SK-N-DZ (cell line): ENCODE data around the gene CCDC97.
"Not testable (repeated sequence)": the region's sequence is repeated elsewhere in the genome, so short reads cannot be mapped to it uniquely, and the experiment has no call there.

Source experiments
- DNase-seq: peaks from one replicate; pipeline ENCODE4 v3.0.0-alpha.2; 2015; ENCODE audit warnings: low spot score
- small RNA-seq, 2 experiments: library from RNA; depleted of rRNA; stranded (forward); fragments of <200 nt; gene quantifications; one replicate each; pipeline ENCODE3, GENCODE V24; 2014

Gene CCDC97

DNA sequence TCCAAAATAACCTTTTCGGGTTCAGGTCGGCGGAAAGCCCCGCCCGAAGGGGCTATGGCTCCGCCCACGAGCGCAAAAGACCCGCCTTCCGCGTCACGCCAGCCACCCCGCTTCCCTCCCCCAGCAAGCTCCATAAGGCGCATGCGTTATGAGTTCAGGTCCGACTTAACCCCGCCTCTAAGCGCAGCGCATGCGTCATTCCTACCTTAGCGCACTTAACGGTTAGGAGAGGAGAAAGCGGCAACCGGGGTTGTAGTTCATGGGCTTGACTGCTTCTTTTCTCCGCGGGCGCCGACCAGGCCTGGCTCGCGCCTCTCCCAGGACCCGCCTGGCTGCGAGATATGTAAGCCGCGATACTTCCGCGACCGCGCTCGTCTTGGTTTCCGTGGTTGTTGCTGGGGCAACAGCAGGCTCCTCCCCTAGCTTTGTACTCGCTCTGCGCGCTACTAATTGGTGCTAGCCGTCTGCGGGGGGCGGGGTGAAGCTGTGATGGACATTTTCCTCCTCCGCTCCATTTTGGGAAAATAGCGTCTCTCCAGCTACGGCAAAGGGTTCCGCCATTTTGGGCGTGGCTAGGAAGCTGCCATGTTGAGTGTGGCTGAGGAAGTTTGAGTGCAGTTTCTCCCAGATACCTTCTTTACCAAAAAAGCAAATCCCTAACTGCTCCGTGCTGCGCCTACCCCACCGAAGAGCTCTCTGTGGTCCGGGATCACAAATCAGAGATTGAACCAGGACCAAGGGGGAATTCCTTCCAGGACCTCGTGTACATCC is 54.0 kb downstream of the CCDC97 start, which contains the start of gene B9D2:
Gene B9D2, minus strand, starts transcription at position 397 of the 771 bp plus-strand sequence. CDS start 630 bp downstream, outside the sequence.
- DNase-seq = peak; percentile 96

DNA sequence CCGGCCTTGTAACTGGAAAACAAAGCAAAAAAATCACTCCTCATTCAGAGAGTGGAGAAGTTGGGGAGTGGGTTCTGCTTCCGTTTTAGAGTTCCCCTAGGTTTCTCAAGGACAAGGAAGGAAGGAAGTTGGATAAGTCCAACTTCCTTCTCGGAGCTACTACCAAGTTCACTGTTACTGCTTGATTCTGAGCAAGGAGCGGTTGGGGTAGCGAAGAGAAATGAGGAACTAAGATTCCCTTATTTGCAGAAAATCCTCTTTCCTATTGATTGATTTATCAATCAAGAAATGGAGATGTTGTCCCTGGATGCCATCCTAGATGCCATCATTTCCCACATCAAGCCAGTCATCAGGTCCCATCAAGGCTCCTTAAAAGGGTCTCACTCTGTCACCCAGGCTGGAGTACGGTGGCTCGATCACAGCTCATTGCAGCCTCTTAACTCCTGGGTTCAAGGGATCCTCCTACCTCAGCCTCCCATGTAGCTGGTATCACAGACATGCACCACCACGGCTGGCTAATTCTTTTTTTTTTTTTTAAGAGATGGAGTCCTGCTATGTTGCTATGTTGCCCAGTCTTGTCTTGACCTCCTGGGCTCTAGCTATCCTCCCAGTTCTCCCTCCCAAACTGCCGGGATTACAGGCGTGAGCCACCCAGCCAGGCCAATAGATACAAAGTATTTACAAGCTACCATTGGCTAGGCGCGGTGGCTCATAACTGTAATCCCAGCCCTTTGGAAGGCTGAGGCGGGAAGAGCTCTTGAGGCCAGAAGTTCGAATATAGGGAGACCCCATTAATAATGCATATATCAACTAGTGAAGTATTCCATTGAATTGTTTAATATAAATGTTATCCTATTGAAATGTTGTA is 54.8 kb downstream of the CCDC97 start:
- DNase-seq = no peak

DNA sequence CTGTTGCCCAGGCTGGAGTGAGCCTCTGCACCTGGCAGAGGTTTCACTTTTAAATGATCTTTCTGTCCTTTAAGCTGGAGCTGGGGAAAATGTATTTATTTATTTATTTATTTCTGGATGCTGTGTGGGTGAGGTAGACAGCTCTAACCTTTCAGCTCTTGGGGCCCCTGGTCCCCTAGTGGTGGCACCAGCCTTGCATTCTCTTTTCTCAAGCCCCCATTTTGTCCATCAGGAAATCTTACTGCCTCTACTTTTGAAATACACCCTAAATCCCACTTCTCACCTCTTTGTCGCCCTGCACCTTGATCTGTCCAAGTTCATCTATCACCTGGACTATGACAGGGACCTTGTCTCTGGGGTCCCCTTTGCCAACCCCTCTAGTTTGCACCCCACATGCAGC is 56.1 kb downstream of the CCDC97 start:
- DNase-seq = peak; percentile 12

DNA sequence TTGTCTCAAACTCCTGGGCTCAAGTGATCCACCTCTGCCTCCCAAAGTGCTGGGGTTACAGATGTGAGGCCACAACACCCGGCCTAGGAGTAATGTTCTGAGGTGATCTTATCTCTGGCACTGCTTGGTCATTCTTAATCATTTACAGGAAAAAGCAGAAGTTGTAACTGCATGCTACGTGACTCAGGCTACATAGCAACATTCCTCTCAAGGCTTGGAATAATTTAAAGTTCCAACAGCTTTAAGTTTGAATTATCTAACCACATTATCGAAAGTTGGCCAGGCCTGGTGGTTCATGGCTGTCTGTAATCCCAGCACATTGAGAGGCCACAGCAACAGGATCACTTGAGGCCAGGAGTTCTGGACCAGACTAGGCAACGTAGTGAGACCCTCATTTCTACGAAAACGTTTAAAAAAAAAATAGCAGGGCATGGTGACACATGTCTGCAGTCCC is 57.9 kb downstream of the CCDC97 start:
- DNase-seq = no peak

DNA sequence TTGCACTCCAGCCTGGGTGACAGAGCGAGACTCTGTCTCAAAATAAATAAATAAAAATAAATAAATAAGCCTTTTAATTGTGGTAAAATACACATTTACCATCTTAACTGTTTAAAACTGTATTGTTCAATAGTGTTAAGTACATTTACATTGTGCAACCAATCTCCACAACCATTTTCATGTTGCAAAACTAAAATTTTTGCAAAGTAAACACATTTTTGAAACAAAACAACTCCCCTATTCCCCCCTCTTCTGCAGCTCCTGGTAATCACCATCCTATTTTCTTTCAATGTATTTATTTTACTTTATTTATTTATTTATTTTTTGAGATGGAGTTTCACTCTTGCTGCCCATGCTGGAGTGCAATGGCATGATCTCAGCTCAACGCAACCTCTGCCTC is 59.8 kb downstream of the CCDC97 start:
- DNase-seq = no peak

DNA sequence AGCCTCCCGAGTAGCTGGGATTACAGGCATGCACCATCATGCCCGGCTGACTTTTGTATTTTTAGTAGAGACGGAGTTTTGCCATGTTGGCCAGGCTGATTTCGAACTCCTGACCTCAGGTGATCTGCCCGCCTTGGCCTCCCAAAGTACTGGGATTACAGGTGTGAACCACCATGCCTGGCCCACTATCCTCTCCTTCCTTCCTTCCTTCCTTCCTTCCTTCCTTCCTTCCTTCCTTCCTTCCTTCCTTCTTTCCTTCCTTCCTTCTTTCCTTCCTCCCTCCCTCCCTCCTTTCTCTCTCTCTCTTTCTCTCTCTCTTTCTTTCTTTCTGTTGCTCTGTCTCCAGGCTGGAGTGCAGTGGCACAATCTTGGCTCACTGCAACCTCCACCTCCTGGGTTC is 61.1 kb downstream of the CCDC97 start:
- DNase-seq = not testable (repeated sequence)

DNA sequence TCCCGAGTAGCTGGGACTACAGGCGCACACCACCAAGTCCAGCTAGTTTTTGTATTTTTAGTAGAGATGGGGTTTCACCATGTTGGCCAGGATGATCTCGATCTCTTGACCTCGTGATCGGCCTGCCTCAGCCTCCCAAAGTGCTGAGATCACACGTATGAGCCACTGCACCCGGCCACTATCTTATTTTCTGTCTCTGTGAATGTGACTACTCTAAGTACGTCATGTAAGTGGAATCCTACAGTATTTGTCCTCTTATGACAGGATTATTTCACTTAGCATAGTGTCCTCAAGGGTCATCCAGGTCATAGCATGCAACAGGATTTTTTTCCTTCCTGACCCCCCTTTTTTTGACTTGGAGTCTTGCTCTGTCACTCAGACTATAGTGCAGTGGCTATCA is 61.6 kb downstream of the CCDC97 start:
- DNase-seq = no peak

DNA sequence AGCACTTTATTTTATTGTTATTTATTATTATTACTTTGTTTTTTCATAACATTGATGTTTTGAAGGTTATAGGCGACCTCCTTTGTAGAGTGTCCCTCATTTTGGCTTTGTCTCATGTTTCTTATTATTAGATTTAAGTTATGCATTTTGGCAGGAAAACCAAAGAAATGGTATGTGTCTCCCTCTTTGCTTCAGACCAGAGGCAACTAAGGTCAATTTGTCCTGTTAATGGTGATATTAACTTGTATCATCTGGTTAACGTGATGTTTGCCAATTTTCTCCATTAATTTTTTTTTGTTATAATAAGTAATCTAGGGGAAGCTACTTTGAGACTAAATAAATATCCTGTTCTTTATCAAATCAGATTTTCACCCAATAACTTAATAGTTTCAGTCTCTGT is 62.5 kb downstream of the CCDC97 start:
- no peak for DNase-seq

DNA sequence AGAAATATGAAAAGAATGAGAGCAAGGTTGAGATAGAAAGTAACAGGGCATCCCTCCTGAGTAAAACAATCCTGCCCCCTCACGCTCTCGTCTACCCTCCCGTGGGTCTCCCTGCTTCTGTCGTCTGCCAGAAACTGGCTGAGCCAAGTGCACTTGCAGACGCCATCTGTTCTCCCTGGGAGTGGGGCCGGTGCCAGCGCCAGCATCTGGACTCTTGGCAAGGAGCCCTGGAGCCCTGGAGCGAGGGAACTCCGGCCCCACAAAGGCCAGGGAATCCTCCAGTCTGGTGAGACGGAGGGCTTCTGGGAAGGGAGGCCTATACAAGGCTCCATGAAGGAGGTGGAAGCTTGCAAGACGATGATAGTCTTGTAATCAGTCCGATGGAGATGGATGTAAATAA is 64.0 kb downstream of the CCDC97 start:
- no peak for DNase-seq

Small RNA genes within 50 kb of the gene (small RNA-seq; reads per million reads assigned to genes)
- 0 reads per million in 2 experiments for gene RN7SL34P
